DND-41 (cell line): Measurements from ENCODE around the gene TARM1.
"Not testable (repeated sequence)": the region's sequence is repeated elsewhere in the genome, so short reads cannot be mapped to it uniquely, and the experiment has no call there.

Experiments
- EZH2 ChIP-seq: IDR thresholded peaks from 3 replicates; pipeline ENCODE4 v1.6.1; 2012; ENCODE audit warnings: borderline replicate concordance, low read depth, mild to moderate bottlenecking, moderate library complexity, low read length, inconsistent platforms; ENCODE audit not compliant: severe bottlenecking
- TF ChIP-seq, protein P1 (sequence below): IDR thresholded peaks from 2 replicates; pipeline ENCODE4 v1.5.1; 2012; ENCODE audit warnings: borderline replicate concordance, low read length, moderate library complexity, mild to moderate bottlenecking; ENCODE audit not compliant: poor library complexity, severe bottlenecking; ENCODE audit errors: extremely low read depth

DNA sequence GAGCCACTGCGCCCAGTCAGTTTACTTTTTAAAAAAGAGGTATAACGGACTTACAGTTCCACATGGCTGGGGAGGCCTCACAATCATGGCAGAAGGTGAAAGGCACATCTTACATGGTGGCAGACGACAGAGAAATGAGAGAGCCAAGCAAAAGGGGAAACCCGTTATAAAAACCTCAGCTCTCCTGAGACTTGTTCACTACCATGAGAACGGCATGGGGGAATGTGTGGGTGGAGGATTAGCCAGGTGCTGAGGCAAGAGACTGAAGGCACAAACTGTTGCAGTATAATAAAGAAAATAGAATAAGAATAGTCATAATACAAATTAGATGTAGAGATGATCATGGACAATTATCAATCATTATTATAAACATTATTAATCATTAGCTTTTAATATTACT is 44.6 kb downstream of the TARM1 start:
- TF ChIP-seq, protein P1, sequence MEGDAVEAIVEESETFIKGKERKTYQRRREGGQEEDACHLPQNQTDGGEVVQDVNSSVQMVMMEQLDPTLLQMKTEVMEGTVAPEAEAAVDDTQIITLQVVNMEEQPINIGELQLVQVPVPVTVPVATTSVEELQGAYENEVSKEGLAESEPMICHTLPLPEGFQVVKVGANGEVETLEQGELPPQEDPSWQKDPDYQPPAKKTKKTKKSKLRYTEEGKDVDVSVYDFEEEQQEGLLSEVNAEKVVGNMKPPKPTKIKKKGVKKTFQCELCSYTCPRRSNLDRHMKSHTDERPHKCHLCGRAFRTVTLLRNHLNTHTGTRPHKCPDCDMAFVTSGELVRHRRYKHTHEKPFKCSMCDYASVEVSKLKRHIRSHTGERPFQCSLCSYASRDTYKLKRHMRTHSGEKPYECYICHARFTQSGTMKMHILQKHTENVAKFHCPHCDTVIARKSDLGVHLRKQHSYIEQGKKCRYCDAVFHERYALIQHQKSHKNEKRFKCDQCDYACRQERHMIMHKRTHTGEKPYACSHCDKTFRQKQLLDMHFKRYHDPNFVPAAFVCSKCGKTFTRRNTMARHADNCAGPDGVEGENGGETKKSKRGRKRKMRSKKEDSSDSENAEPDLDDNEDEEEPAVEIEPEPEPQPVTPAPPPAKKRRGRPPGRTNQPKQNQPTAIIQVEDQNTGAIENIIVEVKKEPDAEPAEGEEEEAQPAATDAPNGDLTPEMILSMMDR: not testable (repeated sequence)
- TF ChIP-seq EZH2: not testable (repeated sequence)
